MM.1S (cell line): ENCODE results near the gene YAF2.

Source experiments
- DNase-seq: peaks from one replicate; pipeline ENCODE4 v3.0.0-alpha.2; 2015
- H2AFZ ChIP-seq: fragments of 300-600 bp; sonication (generic); 2 replicates; pipeline ENCODE4 v1.6.0; 2016; ENCODE audit warnings: antibody characterized with exemption, low read length
- H3F3A ChIP-seq: fragments of 300-600 bp; sonication (generic); 2 replicates; pipeline ENCODE4 v1.6.1; 2016; ENCODE audit warnings: mild to moderate bottlenecking, antibody characterized with exemption, low read length, moderate library complexity, mixed read lengths; ENCODE audit not compliant: insufficient read depth
- H3K27ac ChIP-seq: fragments of 300-600 bp; sonication (generic); 2 replicates; pipeline ENCODE4 v1.5.1; 2016; ENCODE audit warnings: mild to moderate bottlenecking, low read length
- H3K27me3 ChIP-seq: fragments of 300-600 bp; sonication (generic); replicated peaks from 2 replicates; pipeline ENCODE4 v1.6.0; 2016; ENCODE audit warnings: low read length; ENCODE audit not compliant: insufficient read depth
- H3K36me3 ChIP-seq: fragments of 300-600 bp; sonication (generic); replicated peaks from 2 replicates; pipeline ENCODE4 v1.6.1; 2016; ENCODE audit warnings: mild to moderate bottlenecking, low read length, mixed read lengths; ENCODE audit not compliant: insufficient read depth
- H3K4me1 ChIP-seq: fragments of 300-600 bp; sonication (generic); 2 replicates; pipeline ENCODE4 v1.6.1; 2016; ENCODE audit warnings: low read length, mixed read lengths
- H3K4me2 ChIP-seq: fragments of 300-600 bp; sonication (generic); 2 replicates; pipeline ENCODE4 v1.6.0; 2016; ENCODE audit warnings: low read depth, low read length
- H3K4me3 ChIP-seq: fragments of 300-600 bp; sonication (generic); 2 replicates; pipeline ENCODE4 v1.5.1; 2016; ENCODE audit warnings: low read length, mixed read lengths
- H3K79me2 ChIP-seq: fragments of 300-600 bp; sonication (generic); 2 replicates; pipeline ENCODE4 v1.6.1; 2016; ENCODE audit warnings: mixed run types, low read length, mixed read lengths
- H3K9ac ChIP-seq: fragments of 300-600 bp; sonication (generic); 2 replicates; pipeline ENCODE4 v1.6.1; 2016; ENCODE audit warnings: low read length, mixed read lengths
- H3K9me2 ChIP-seq: fragments of 300-600 bp; sonication (generic); replicated peaks from 2 replicates; pipeline ENCODE4 v1.6.1; 2016; ENCODE audit warnings: mild to moderate bottlenecking, low read length, mixed read lengths; ENCODE audit not compliant: insufficient read depth
- H3K9me3 ChIP-seq: fragments of 300-600 bp; sonication (generic); replicated peaks from 2 replicates; pipeline ENCODE4 v1.6.1; 2016; ENCODE audit warnings: mild to moderate bottlenecking, low read length, mixed read lengths; ENCODE audit not compliant: insufficient read depth
- H4K20me1 ChIP-seq: fragments of 300-600 bp; sonication (generic); 2 replicates; pipeline ENCODE4 v1.6.1; 2016; ENCODE audit warnings: mild to moderate bottlenecking, low read length, moderate library complexity, mixed read lengths; ENCODE audit not compliant: insufficient read depth
- CTCF ChIP-seq: fragments of 300-600 bp; sonication (generic); IDR thresholded peaks from 2 replicates; pipeline ENCODE4 v1.5.1; 2016; ENCODE audit warnings: antibody characterized with exemption, low read length, mixed read lengths
- EZH2 ChIP-seq: fragments of 300-600 bp; sonication (generic); optimal IDR thresholded peaks from 2 replicates; pipeline ENCODE3; 2017; ENCODE audit warnings: low read depth, mild to moderate bottlenecking, antibody characterized with exemption, low read length, mixed read lengths
- EZH2phosphoT487 ChIP-seq: fragments of 300-600 bp; sonication (generic); IDR thresholded peaks from 2 replicates; pipeline ENCODE4 v1.6.1; 2018; ENCODE audit warnings: antibody characterized with exemption, low read length

Gene YAF2

GRCh38 chr12:42199007-42199406, 39.0 kb downstream of the YAF2 start:
- no peak overlapping the region for H3K9ac ChIP-seq
- H3K4me2 ChIP-seq = no peak overlapping the region
- TF ChIP-seq EZH2 (no peak), EZH2phosphoT487 (no peak), CTCF (no peak)
- no peak overlapping the region for H2AFZ ChIP-seq
- no peaks in the 10 kb centered on the region for H3K27me3 ChIP-seq
- H3F3A ChIP-seq = no peaks in the 10 kb centered on the region
- no peaks in the 10 kb centered on the region for H3K4me1 ChIP-seq
- 0 out of 2 replicates have a peak, but pooled peaks cover 4% of the 10 kb centered on the region for H4K20me1 ChIP-seq
- H3K4me3 ChIP-seq = no peak overlapping the region
- H3K36me3 ChIP-seq = 0 out of 2 replicates have a peak, but pooled peaks cover 5% of the 10 kb centered on the region
- H3K9me3 ChIP-seq = no peaks in the 10 kb centered on the region
- no peak overlapping the region for H3K27ac ChIP-seq
- no peaks in the 10 kb centered on the region for H3K79me2 ChIP-seq
- H3K9me2 ChIP-seq = no peaks in the 10 kb centered on the region
- no peak for DNase-seq

- Histone ChIP-seq H3K27ac (no peak overlapping the region), H3K79me2 (no peaks in the 10 kb centered on the region), H3K4me2 (no peak overlapping the region), H2AFZ (no peak overlapping the region), H3K9me3 (no peaks in the 10 kb centered on the region), H3F3A (no peaks in the 10 kb centered on the region), H4K20me1 (0 out of 2 replicates have a peak, but pooled peaks cover 4% of the 10 kb centered on the region), H3K27me3 (no peaks in the 10 kb centered on the region), H3K36me3 (0 out of 2 replicates have a peak, but pooled peaks cover 5% of the 10 kb centered on the region), H3K4me1 (no peaks in the 10 kb centered on the region), H3K9me2 (no peaks in the 10 kb centered on the region), H3K4me3 (no peak overlapping the region), H3K9ac (no peak overlapping the region)
- no peak for DNase-seq
- no peak for TF ChIP-seq EZH2
- TF ChIP-seq EZH2phosphoT487 = no peak
- TF ChIP-seq CTCF = no peak
Measured at GRCh38 chr12:42196723-42197603, 41.1 kb downstream of the YAF2 start.

GRCh38 chr12:42192686-42193085, 45.4 kb downstream of the YAF2 start:
- Histone ChIP-seq H3K4me1 (no peaks in the 10 kb centered on the region), H3K27ac (no peak overlapping the region), H3K9ac (no peak overlapping the region), H3F3A (no peaks in the 10 kb centered on the region), H4K20me1 (no peaks in the 10 kb centered on the region), H3K27me3 (no peaks in the 10 kb centered on the region), H2AFZ (no peak overlapping the region), H3K79me2 (no peaks in the 10 kb centered on the region), H3K9me3 (no peaks in the 10 kb centered on the region), H3K4me3 (no peak overlapping the region), H3K36me3 (0 out of 2 replicates have a peak, but pooled peaks cover 5% of the 10 kb centered on the region), H3K9me2 (no peaks in the 10 kb centered on the region), H3K4me2 (no peak overlapping the region)
- DNase-seq = no peak
- TF ChIP-seq EZH2 = no peak
- TF ChIP-seq CTCF = no peak
- TF ChIP-seq EZH2phosphoT487 = no peak
